Measurements from ENCODE around the gene CCNDBP1.
"Not testable (repeated sequence)": the region's sequence is repeated elsewhere in the genome, so short reads cannot be mapped to it uniquely, and the experiment has no call there.

The CCNDBP1 gene

GRCh38 chr15:43194795-43195194 lies 9.6 kb downstream of the CCNDBP1 start:
- DNase-seq: no peak

- no peak for DNase-seq
Observed at GRCh38 chr15:43196760-43197548, 11.8 kb downstream of the CCNDBP1 start.

- not testable (repeated sequence) for DNase-seq
Observed at GRCh38 chr15:43197773-43198172, 12.6 kb downstream of the CCNDBP1 start.

DNA sequence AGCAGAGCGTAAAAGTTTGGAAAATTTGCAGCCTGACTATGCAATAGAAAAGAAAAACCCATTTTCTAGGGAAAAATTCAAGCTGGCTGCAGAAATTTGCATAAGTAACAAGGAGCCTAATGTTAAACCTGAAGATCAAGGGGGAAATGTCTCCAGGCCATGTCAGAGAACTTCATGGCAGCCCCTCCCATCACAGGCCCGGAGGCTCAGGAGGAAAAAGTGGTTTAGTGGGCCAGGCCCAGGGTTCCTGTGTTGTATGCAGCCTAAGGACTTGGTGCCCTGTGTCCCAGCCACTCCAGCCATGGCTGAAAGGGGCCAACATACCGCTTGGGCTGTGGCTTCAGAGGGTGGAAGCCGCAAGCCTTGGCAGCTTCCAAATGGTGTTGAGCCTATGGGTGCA lies 13.4 kb downstream of the CCNDBP1 start:
- DNase-seq: not testable (repeated sequence)

DNA sequence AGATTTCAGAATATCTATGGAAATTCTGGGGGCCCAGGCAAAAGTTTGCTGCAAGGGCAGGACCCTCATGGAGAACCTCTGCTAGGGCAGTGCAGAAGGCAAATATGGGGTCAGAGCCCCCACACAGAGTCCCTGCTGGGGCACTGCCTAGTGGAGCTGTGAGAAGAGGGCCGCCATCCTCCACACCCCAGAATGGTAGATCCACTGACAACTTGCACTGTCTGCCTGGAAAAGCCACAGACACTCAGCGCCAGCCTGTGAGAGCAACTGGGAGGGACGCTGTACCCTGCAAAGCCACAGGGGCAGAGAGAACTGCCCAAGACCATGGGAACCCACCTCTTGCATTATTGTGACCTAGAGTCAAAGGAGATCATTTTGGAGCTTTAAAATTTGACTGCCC lies 13.8 kb downstream of the CCNDBP1 start:
- no peak for DNase-seq

- no peak for DNase-seq
Observed at GRCh38 chr15:43199945-43200488, 14.8 kb downstream of the CCNDBP1 start.

DNA sequence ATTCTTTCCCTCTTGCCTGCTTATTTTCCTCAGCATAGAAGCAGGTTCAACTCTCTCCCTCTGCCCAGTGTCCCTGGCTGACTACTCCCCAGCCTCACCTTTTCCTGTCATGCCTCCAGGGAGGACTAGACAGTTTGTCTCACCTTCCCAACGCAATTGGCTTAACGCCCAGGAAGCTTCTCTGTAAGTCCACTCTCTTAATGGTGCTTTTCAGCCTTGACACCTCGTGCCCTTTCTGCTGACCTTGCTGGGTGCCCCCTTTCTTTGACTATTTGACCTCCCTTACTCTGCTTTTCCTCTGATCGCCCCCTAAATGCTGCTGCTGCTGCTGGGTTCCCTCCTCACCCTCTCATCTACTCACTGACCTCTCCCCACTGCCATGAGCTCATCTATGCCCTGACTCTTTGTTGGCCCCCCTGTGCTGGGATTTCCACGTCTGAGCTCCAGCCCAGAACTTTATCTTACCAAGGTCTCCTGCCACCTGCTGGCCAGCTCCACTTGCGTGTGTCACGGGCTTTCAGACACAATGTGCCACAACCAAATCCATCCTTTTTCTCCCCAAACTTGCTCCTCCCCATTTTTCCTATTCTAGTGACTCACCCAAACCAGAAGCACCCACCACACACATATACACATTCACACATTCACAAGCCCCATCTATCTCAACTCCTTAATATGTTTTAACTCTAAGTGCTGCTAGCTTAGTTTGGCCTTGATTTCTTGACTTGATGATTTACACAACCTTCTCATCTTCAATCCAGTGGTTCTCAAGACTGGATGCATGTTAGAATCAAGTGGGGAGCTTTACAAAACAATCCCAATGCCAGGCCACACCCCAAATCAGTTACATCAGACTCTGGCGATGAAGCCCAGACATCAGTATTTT lies 19.1 kb downstream of the CCNDBP1 start:
- DNase-seq: peak in 2 of 4 experiments; percentile 7 to 16

GRCh38 chr15:43206054-43206453 lies 20.9 kb downstream of the CCNDBP1 start:
- DNase-seq: no peak

- DNase-seq: no peak
Observed at GRCh38 chr15:43207024-43207423, 21.8 kb downstream of the CCNDBP1 start.

- DNase-seq: no peak
Observed at GRCh38 chr15:43208052-43209002, 23.1 kb downstream of the CCNDBP1 start.

GRCh38 chr15:43209059-43209824 lies 24.0 kb downstream of the CCNDBP1 start:
- DNase-seq: no peak

GRCh38 chr15:43210172-43210745 lies 25.1 kb downstream of the CCNDBP1 start:
- DNase-seq: no peak

DNA sequence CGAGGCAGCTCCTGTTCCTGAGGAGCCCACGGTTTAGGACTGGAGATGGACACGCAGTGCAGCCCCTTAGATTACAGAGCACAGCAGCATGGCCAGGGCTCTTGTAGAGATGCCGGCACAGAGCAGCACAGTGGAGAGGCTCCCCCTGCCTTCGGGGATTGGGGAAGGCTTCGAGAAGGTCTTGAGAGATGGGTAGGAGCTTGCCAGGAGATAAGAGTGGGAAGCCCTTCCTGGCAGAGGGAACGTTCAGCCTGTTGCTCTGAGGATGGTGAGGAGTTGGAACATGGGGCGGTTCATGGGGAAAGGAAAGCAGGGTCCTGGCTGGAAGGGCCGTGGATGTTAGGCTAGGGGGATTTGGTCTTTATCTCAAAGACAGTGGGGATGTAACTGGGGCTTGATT lies 25.6 kb downstream of the CCNDBP1 start:
- no peak for DNase-seq

GRCh38 chr15:43211224-43211735 lies 26.1 kb downstream of the CCNDBP1 start:
- DNase-seq: no peak

GRCh38 chr15:43212299-43212698 lies 27.1 kb downstream of the CCNDBP1 start:
- DNase-seq: no peak

- DNase-seq: no peak
Observed at GRCh38 chr15:43212951-43213350, 27.7 kb downstream of the CCNDBP1 start.

- DNase-seq: no peak
Observed at GRCh38 chr15:43213466-43213865, 28.3 kb downstream of the CCNDBP1 start.

DNA sequence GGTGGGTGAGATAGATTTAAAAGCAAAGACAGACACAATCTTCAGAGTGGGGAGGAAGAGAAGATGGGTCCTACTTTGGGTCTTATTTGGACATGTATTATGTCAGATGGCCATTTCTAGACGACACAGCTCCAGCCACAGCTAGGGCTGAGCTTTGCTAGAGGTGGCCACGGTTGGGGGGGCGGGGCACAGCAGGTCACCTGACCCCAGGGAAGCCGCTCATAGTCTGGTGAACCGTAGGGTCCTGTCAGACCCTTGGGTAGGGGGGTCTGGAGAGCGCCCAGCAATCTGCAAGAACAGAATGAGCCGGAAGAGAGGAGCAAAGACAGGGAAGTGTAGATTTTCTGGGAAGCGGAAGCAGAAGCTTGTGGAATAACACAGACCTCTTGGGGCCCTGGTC lies 29.0 kb downstream of the CCNDBP1 start:
- DNase-seq: no peak

GRCh38 chr15:43214592-43215295 lies 29.5 kb downstream of the CCNDBP1 start:
- DNase-seq: no peak

DNA sequence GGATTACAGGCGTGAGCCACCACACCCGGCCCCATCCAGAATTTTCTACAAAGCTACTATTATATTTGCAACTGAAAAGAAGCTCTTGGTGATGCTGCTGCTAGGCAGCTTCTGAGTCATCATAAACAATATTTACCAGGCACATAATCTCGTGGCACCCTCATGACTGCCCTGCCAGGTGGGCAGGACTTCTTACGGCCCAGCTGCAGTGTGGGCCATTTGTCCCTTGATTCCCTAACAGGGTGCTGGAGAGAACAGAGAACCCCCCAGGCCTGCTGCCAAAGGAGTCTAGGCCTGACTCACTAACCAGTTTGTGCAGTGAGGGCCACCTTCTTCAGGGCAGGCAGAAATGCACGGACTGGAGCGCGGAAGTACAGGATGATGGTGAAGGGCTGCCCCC lies 30.8 kb downstream of the CCNDBP1 start:
- DNase-seq: no peak
